Measurements from ENCODE around the gene ETV6.

The ETV6 gene

GRCh38 chr12:11758510-11759493, 109.3 kb downstream of the ETV6 start:
- no peak for TF ChIP-seq CTCF (conservative IDR thresholded peaks at IDR 0.05)
- H3K27ac ChIP-seq: no peak overlapping the region

- H3K27ac ChIP-seq: no peak overlapping the region
- no peak for TF ChIP-seq CTCF (conservative IDR thresholded peaks at IDR 0.05)
Observed at GRCh38 chr12:11759494-11759878, 110.0 kb downstream of the ETV6 start.

- H3K27ac ChIP-seq: no peak overlapping the region
- TF ChIP-seq CTCF (conservative IDR thresholded peaks at IDR 0.05): no peak
Observed at GRCh38 chr12:11759899-11760298, 110.4 kb downstream of the ETV6 start.

GRCh38 chr12:11761869-11762567, 112.5 kb downstream of the ETV6 start:
- no peak for TF ChIP-seq CTCF (conservative IDR thresholded peaks at IDR 0.05)
- no peak overlapping the region for H3K27ac ChIP-seq

GRCh38 chr12:11762723-11763326, 113.4 kb downstream of the ETV6 start:
- TF ChIP-seq CTCF (conservative IDR thresholded peaks at IDR 0.05): no peak

GRCh38 chr12:11763760-11764520, 114.5 kb downstream of the ETV6 start:
- no peak for TF ChIP-seq CTCF (conservative IDR thresholded peaks at IDR 0.05)
- no peak overlapping the region for H3K27ac ChIP-seq

More at GRCh38 chr12:11762723-11763326, 113.4 kb downstream of the ETV6 start:
- H3K27ac ChIP-seq: no peak overlapping the region
